ENCODE results near the gene C21orf91.
A peak's percentile ranks its signal among the peaks of the same experiment; 100 is the strongest.

C21orf91 gene

DNA sequence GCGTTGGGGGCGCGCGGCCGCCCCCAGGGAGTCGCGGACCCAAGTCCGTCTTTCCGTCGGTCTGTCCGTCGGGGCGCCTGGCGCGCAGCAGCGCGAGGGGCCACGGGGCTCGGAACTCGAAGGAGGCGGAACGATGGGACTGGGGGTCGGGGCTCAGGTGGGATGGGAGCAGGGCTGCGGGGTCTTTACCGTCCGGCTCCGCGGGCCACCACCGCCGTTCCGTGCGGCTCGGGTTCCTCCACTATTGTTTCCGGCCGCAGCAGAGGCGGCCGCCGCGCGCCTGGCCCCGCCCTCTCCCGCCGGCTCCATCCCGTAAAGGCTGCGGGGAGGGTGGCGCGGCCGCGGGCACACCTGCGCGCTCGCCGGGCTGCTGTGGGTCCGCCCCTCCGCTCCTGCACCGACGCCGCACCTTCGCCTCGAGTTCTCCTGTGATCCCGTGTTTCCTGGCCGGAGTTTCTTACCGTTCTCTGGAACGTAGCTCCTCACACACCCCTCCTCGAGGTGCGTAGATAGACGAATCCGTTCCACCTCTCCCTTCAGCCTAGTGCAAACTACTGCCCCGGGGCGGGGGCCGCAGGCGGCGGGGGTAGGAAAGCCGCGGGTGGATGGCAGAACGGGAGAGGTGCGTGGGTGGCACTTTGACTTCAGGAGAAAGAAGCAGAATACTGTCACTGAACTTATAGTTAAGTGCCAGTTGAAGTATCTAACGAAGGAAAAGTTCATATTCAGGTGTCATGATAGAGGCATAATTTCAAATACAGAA, at the start of gene C21orf91:
Gene C21orf91, minus strand, starts transcription at position 243 of the 763 bp plus-strand sequence. CDS start 1,038 bp downstream, outside the sequence.
- peak; percentile 84 for DNase-seq

DNA sequence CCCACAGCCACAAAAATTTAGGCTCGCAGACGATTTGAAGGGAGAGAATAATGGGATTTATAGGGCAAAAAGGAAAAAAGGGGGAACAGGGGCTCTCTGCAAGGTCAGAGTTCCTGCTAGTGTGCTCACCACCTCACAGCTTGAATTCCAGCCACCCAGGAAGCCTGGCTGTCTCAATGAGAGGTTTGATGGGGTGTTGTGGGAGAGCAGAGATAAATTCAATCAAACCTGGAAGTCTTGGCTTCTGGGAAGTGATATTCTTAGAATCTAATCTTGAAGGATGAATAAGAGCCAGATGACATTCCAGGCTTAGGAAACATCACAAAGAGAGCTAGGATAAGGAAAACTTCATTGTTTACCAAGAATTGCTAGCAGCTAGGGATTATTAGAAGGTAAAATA, 47.4 kb upstream of the C21orf91 start:
- no peak for DNase-seq

DNA sequence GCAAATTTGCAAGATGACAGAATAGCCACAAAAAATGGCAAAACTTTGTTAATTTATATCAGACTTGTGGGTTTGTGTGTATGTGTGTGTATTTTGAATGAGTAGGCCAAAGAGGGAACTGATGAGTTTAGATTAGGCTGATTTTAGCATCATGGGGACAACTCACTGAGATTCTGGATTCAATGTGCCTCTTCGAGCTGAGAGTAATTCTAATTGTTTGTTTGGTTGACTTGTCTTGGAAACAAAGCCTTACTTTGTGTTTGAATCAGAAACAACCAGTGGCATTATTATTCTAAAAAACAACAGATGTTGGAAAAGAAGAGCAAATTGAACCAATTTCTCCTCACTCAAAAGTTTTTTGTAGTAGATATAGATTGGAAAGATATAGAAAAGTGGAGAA, 40.5 kb upstream of the C21orf91 start:
- DNase-seq: no peak

DNA sequence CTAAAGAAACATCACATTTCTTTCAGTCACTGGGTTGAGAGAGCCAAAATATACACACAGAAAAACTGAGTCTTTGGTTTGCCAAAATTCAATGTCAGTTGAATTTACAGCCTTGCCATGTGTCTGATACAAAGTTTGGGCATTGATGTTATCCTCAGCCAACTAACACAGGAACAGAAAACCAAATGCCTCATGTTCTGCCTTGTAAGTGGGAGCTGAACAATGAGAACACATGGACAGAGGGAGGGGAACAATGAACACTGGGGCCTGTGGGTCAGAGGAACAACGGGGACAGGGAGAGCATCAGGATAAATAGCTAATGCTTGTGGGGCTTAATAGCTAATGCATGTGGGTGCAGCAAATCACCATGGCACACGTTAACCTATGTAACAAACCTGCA, 39.6 kb upstream of the C21orf91 start:
- DNase-seq: no peak

DNA sequence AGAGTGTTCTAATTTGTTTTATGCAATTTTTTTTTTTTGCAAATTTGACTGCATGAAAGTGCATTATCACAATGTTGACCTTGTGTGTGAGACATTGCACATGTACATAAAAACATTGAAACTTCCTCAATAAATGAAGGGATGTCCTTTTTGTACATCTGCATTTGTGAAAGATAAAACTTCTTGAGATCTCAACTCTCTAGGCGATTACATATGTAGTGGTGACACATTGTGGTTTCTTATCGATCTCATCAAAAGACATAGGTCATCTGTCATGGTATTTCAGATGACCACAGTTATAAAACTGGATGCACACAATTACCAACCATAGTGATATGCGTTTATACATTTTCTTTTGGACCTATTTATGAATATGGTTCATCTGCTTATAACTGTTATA, 35.6 kb upstream of the C21orf91 start:
- no peak for DNase-seq

DNA sequence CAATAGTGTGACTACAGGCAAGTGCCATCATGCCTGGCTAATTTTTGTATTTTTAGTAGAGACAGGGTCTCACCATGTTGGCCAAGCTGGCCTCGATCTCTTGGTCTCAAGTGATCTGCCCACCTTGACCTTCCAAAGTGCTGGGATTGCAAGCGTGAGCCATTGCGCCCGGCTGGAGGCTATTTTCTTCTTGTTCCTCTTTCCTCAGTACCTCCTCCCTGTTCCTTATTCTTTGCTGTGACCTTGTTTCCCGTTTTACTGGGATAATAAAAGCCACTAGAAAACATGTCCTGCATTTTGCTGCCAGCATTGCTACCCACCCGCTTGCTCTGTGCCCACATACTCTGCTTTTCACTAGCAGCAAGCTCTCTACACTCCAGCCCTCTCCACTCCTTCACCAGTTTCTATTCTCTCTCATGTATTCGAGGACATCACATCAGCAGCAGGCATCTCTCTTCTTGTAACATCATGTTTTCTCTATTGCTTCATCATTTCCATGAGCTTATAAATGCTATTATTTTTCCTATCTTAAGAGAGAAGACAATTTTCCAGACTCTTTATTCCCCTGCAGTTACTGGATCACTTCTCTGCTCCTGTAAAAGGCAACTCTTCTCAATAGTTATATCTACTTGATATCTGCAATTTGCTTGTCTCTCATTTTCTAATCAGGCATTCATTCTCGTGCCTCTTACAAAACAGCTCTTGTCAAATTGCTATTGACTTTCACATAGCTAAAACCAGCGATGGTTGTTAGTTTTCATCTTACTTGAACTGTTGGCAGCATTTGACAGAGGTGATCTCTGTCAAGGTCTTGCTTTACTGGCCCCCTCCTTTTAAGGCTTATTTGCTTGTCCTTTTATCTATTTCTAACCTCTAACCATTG, 34.5 kb upstream of the C21orf91 start:
- no peak for DNase-seq

DNA sequence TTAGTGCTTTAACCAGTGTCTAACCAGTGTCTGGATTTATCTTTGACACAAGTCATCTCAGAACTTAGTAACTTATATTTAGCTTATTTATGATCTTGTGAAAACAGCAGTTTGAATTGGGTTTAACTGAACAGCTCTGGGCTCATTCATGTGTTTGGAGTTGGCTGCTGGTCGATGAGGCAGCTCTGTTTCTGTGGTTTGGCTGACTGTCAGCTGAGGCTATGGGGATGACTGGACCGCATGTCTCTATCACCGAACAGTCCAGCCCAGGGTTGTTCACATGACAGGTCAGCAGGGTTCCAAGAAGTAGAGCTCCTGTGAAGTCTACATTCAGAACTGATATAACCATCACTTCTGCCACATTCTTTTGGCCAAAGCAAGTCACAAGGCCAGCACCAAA, 29.1 kb upstream of the C21orf91 start:
- DNase-seq: no peak

DNA sequence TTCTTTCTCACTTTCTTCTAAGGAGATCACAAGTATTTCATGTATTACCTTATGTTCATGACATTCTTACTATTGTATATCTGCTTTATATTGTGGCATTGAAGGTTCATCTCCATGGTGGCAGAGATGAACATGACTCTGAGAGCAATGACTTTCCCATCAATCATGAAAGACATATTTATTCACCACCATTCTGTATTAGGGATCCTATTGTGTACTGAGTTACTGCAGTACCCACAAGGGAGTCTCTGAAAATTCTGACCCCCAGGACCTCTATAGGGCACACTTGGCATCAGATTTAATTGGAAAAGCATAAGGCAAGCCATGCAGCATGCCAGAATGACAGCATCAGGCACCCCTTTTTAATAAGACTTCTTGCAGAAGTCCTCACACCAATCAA, 21.9 kb upstream of the C21orf91 start:
- DNase-seq: no peak

DNA sequence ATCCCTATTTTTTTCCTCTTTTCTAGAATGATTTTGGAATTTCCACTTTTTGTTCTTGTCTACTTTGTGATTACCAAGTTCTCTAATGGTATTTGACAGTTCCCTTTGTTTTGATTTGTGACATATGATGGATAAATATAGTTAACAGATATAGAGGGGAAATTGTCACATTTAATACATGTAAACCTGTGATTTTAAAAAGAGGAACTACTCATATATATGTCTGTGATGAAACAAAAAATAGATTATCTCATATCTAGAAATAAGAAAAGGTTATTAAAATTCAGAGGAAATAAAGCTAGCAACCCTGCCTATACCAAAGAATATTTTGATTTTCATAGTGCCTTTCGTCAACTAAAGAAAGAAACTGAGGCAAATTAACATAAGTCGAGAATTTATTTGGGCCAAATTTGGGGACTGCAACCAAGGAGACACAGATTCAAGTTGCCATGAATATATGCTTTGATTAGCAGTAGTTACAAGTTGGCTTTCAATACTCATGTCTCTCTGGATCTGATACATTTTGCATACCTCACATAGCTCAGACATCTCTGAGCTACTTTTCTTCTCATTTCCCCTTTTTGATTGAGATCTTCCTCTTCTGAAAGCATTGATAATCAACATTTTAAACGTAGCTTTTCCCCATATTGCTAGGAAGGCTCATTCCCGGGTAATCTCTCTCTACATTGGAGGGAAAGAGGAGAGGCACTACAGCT, 15.6 kb upstream of the C21orf91 start:
- no peak for DNase-seq

DNA sequence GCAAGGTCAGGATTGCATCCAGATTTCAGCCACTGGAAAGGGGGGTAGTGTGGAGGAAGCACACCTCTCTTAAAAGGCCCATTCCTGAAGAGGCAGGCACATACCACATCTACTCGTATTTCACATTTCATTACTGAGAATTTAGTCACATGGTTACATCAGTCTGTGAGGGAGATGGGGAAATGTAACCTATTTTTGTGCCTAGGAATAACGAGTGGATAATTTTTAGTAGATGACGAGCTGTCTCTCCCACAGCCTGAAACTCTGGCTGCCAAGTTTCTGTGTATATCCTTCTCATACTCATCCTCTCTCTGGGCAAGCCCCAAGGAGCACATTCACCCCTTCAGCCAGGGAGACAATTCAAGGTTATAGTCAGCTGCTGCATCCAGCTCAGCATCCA, 10.3 kb upstream of the C21orf91 start:
- DNase-seq: no peak

DNA sequence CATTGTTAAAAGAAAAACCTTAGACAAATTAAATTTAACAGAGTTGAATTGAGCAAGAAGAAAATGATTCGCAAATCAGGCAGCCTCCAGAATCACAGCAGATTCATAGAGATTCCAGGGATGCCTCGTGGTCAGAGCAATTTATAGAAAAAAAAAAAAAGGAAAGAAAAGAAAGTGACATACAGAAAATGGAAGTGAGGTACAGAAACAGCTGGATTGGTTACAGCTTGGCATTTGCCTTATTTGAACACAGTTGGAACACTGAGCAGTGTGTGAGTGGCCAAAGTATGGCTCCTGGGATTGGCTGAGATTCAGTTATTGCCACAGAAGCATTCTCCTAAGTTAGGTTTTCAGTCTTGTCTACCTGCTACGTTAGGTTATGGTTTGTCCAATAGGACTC, 9.1 kb upstream of the C21orf91 start:
- no peak for DNase-seq

DNA sequence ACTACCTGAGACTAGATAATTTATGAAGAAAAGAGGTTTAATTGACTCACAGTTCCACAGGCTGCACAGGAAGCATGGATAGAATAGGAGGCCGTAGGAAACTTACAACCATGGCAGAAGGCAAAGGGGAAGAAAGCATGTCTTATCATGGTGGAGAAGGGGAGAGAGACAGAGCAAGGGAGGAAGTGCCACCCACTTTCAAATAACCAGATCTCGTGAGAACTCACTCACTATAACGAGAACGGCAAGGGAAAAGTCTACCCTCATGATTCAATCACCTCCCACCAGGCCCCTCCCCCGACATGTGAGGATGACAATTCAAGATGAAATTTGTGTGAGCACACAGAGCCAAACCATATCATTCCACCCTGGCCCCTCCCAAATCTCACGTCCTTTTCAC, 4.7 kb upstream of the C21orf91 start:
- DNase-seq: no peak

DNA sequence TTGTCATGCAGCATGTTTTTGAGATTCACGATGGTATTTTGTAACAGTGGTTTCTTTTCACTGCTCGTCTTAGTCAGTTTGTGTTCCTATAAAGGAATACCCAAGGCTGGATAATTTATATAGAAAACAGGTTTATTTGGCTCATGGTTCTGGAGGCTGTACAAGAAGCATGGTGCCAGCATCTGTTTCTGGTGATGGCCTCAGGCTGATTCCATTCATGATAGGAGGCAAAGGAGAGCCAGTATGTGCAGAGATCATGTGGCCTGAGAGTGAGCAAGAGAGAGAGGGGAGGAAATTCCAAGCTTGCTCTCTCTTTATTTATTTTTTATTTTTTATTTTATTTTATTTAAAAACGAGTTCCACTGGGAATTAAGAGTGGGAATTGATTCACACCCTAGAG, 2.0 kb upstream of the C21orf91 start:
- no peak for DNase-seq

DNA sequence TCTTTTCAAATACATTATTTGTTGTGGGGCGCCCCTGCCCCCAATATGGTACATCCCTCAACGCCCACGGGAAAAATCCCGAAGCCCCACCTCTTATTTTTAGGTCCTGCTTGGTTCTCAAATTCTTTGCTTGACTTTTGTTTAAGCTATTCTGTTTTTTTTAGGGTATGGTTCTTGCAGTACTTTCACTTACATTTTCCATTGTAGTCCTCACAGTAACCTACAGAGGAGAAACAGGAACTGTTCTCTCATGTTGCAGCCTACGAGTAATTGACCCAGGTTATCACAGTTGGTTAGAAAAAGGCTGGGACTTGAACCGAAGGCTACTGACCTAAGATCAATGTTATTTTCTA, 697 bp upstream of the C21orf91 start:
- DNase-seq: no peak

DNA sequence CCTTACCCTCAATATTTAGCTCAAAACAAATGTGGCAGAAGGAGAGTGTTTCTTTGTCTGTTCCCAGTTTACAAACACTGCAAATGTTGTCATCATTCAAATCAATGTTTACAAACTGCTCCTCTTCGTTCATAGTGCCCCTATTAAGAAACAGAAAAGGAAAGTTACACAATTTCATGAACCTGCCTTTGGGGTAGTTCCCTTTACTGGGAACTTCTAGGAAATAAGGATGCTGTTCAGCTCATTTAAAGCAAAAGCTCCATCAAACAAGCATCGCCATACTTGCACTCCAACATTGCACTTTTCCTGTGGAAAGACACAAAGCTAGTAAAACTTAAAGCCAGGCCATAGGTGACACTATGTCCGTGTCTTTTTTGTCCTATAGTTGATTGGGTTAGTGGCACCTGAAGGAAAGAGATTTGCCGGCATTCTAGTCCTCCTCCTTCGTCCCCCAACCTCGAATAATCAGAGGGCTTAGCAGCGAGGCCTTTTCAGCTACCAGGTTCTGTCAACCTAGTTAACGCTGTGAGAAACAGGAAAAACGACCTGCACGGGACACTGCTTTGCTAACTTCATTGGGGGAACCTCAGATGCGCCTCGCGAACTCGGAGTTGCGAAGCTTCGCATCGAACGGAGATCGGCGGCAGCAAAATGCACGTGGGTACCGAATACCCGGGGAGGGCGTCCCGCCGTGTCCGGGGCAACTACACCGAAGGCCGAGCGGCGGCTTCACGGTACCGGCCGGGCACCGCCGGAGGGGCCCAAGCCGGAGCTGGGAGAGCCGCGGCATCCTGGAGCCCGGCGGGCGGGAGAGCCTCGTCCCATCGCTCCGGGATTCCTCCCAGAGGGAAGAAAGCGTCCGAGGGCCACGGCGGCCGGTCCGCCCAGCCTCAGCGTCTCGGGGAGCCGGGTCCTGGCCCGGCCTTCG, 706 bp downstream of the C21orf91 start:
- DNase-seq: peak; percentile 25

DNA sequence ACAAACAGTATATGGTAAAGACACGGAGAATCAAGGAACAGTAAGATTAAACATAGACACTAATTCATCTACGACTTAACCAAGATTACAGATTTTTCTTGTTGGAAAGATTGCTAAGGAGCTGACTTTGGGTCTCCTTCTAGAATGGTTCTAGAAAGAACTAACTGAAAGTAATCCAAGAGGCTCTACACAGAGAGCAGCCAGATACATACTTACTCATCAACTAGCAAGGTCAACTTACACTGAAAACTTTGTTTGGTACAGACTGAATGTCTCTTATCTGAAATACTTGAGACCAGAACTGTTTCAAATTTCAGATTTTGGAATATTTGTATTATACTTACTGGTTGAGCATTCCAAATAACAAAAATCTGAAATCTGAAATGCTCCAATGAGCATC, 5.8 kb downstream of the C21orf91 start:
- no peak for DNase-seq

DNA sequence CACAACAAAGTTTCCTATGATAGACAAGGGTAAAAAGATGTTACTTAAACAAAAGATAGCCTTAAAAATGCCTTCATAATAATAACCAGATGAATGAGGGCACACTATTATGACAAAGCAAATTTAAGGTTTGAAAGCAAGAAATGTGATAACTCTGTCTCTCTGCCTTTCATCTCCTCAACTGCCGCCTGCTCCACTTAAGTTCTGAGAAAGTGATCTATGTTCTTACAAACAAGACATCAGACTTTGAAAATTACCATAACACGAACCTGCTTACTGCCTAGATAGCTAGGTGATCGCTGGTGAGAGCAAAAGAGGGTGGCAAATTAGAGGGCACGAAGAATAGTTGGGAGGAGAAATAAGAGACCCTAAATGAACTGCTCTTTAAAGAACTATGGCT, 13.2 kb downstream of the C21orf91 start:
- no peak for DNase-seq

DNA sequence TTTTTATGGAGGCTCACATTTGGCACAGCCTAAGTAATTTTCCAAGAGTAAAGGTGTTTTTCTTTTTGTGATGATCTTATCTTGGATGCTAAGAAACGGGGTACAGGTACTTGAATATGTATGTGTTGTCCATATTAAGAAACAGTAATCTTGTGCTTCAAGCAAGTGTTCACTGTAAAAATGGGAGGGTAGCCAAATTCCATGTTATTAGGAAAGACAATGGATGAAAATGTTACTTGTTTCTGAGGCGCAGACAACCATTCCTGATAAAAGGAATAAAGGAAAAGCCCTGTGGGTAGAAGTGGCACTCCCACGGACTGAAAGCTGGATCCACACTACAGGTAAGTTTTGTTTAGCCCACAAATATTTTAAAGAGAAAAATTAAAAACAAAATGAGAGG, 15.6 kb downstream of the C21orf91 start:
- no peak for DNase-seq

DNA sequence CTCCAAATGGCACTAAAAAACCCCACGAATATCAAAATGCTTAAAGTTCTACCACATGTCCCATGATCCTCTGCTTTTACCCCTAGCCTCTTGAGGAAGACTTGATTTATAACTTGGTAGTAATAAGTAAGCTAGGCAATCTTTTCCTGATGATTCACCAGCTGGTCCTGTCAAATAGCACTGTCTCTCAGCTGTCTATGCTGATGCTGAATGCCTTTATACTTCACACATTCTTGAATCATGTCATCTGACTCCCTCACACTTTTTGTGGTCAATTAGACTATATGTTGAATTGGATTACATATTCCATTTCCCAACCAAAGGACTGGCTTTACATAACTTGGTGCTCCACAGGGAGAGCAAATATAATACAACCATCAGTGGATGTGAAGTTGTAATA, 16.6 kb downstream of the C21orf91 start:
- DNase-seq: no peak

DNA sequence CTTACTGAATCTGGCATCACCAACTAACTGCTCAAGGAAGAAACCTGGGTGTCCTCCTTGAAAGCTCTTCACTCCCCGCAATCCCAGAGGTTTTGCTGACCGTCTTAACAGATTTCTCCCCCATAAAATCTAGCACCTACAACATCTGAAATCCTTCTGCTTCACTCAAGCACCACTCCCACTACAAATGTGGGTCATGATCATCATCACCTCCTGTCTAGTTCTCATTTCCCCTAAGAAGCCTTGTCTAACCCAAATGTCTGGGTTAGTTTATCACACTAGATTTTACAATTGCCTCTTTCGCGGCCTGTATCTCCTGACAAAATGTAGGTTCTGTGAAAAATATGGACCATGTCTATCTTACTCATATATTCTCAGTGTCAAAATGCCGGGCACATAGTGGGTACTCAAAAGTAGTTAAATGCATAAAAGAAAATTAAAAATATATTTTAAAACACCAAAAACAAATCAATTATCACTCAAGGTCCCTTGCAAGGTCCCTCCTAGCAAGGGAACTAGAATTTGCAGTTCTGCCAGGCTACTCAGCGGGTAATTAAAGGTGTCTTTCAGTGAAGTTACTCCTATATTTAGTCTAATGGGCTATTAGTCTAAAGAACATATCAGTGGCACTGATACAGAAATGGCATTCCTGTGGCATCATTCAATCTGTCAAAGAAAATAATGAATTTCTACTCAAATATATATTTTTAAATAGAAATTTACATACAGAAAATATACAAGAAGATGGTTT, 19.6 kb downstream of the C21orf91 start:
- DNase-seq: no peak

DNA sequence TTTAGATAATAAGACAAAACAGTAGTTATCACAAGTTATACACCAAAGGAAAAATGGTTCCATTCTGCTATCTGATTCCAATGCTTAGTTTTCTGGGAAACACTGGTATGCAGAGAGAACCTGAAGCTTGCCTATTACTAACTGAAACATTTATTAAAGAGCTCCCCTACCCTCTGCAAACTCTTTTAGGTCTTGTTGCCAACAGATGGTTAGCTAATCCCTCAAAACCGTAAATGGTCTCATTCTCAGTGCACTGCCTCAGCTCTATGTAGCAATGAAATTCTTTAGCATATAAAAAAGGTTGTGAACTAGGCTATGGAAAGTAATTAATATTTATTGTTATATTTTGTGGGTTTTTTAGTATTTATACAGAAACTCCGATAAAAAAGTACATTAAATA, 20.4 kb downstream of the C21orf91 start:
- DNase-seq: no peak

DNA sequence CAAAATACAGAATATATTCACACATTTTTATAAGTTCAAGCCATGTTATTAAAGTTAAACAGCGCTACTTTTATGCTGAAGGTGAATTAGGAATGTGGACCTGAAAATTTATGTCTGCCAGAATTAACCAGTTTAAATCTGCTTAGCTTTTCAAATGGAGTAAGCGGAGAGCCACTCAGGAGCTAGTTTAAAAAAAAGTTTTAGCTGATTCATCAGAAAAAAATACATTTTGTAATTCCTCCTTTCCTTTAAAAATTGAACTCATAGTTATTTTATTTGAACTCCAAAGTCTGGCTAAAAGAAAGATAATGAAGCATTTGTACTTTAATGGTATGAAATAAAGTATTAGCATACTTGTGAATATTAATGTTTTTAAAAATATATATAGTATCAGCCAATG, 21.2 kb downstream of the C21orf91 start:
- DNase-seq: no peak

Measured in stimulated activated naive CD4-positive, alpha-beta T cell treated with Interleukin-2 at 50 U/mL for 16 hours (primary cell).